SK-N-SH (cell line): ENCODE data around the gene NOPCHAP1. TPM values are rescaled to one million over a fixed set of nuclear protein-coding genes. Genes with fewer than 3 reads are reported as not detected.

Experiments
- CTCF ChIA-PET: fragments of 300-600, 350-600 bp; formaldehyde crosslinking; extraction: SDS; loops from one replicate; lab custom pipeline; 2021; lab: Yijun Ruan, JAX
- POLR2A ChIA-PET: fragments of 350-600 bp; sonication (Branson Sonifier 250); formaldehyde crosslinking; extraction: SDS; loops from one replicate; lab custom pipeline; 2020; ENCODE audit warnings: antibody characterized with exemption, inconsistent platforms; lab: Yijun Ruan, JAX
- DNase-seq: peaks from one replicate; pipeline ENCODE4 v3.0.0; 2012
- H2AFZ ChIP-seq: fragments of 200-600 bp; sonication (generic); 2 replicates; pipeline ENCODE4 v1.8.1; 2016; ENCODE audit warnings: antibody characterized with exemption, mild to moderate bottlenecking, low read depth
- H3F3A ChIP-seq: fragments of 200-600 bp; sonication (generic); replicated peaks from 2 replicates; pipeline ENCODE3; 2016; ENCODE audit warnings: antibody characterized with exemption, mild to moderate bottlenecking; ENCODE audit not compliant: insufficient read depth
- H3K27ac ChIP-seq, 2 experiments: fragments of 200-500 bp in 1 of 2; fragments of 200-600 bp in 1 of 2; sonication (Bioruptor generic) in 1 of 2; sonication (generic), shearing (Covaris generic) in 1 of 2; 2 replicates each; pipeline versions ENCODE4 v1.5.1 to v1.6.1; 2014 to 2016; ENCODE audit warnings: low read depth in 2 of 2, inconsistent platforms in 1 of 2, low read length in 1 of 2, mild to moderate bottlenecking in 1 of 2, mixed read lengths in 1 of 2
- H3K27me3 ChIP-seq: fragments of 200-600 bp; sonication (generic), shearing (Covaris generic); 2 replicates; pipeline ENCODE4 v1.6.1; 2016; ENCODE audit warnings: mixed run types; ENCODE audit not compliant: insufficient read depth
- H3K36me3 ChIP-seq, 2 experiments: fragments of 200-500 bp in 1 of 2; fragments of 200-600 bp in 1 of 2; sonication (Bioruptor generic) in 1 of 2; sonication (generic) in 1 of 2; replicated peaks in 1 of 2; 2 replicates each; pipeline versions ENCODE3 to v1.5.1; 2014 to 2016; ENCODE audit warnings: low read length in 1 of 2, mild to moderate bottlenecking in 1 of 2; ENCODE audit not compliant: insufficient read depth in 2 of 2, control insufficient read depth in 1 of 2
- H3K4me1 ChIP-seq, 2 experiments: fragments of 200-500 bp in 1 of 2; fragments of 200-600 bp in 1 of 2; sonication (Bioruptor generic) in 1 of 2; sonication (generic), shearing (Covaris generic) in 1 of 2; 2 replicates each; pipeline versions ENCODE4 v1.5.1 to v1.6.1; 2014 to 2016; ENCODE audit warnings: low read depth in 1 of 2, low read length in 1 of 2, mixed run types in 1 of 2; ENCODE audit not compliant: insufficient read depth in 2 of 2, control insufficient read depth in 1 of 2
- H3K4me2 ChIP-seq: fragments of 200-600 bp; sonication (generic), shearing (Covaris generic); 2 replicates; pipeline ENCODE4 v1.6.1; 2017; ENCODE audit warnings: mixed run types
- H3K4me3 ChIP-seq, 2 experiments: fragments of 200-500 bp in 1 of 2; fragments of 200-600 bp in 1 of 2; sonication (Bioruptor generic) in 1 of 2; sonication (generic), shearing (Covaris generic) in 1 of 2; 2 replicates each; pipeline versions ENCODE4 v1.5.1 to v1.8.1; 2014 to 2016; ENCODE audit warnings: low read depth in 2 of 2, inconsistent platforms in 1 of 2, low read length in 1 of 2, mild to moderate bottlenecking in 1 of 2, mixed read lengths in 1 of 2, moderate library complexity in 1 of 2
- H3K79me2 ChIP-seq: fragments of 200-600 bp; sonication (generic); 2 replicates; pipeline ENCODE4 v1.8.1; 2017; ENCODE audit warnings: mild to moderate bottlenecking; ENCODE audit not compliant: insufficient read depth
- H3K9ac ChIP-seq: fragments of 200-600 bp; sonication (generic); 2 replicates; pipeline ENCODE4 v1.6.1; 2017; ENCODE audit warnings: mixed run types
- H3K9me2 ChIP-seq: fragments of 200-600 bp; sonication (generic); 2 replicates; pipeline ENCODE4 v1.6.1; 2017; ENCODE audit warnings: mixed run types
- H3K9me3 ChIP-seq: fragments of 200-600 bp; sonication (generic); 2 replicates; pipeline ENCODE4 v1.6.1; 2017; ENCODE audit warnings: mixed run types, mild to moderate bottlenecking, moderate library complexity
- H4K20me1 ChIP-seq: fragments of 200-600 bp; sonication (generic); 2 replicates; pipeline ENCODE4 v1.6.1; 2017; ENCODE audit warnings: mild to moderate bottlenecking, mixed run types; ENCODE audit not compliant: insufficient read depth
- CTCF ChIP-seq: fragments of 200-600 bp; sonication (generic); IDR thresholded peaks from 2 replicates; pipeline ENCODE4 v1.6.1; 2017; ENCODE audit warnings: antibody characterized with exemption, mild to moderate bottlenecking, moderate library complexity
- ELF1 ChIP-seq: IDR thresholded peaks from 2 replicates; pipeline ENCODE4 v1.4.0; 2012
- EP300 ChIP-seq, 2 experiments: IDR thresholded peaks; 2 replicates each; pipeline versions ENCODE4 v1.4.0 to v1.6.1; 2012; ENCODE audit warnings: borderline replicate concordance in 1 of 2, low read depth in 1 of 2, low read length in 1 of 2
- EZH2phosphoT487 ChIP-seq: fragments of 200-600 bp; sonication (generic); IDR thresholded peaks from 2 replicates; pipeline ENCODE4 v1.6.1; 2017; ENCODE audit warnings: low read depth, mixed run types, mild to moderate bottlenecking, antibody characterized with exemption, moderate library complexity, borderline replicate concordance
- GATA2 ChIP-seq: sonication (generic); formaldehyde crosslinking; IDR thresholded peaks from 2 replicates; pipeline ENCODE4 v1.5.0; 2020; ENCODE audit warnings: mild to moderate bottlenecking, missing genetic modification reagents
- IRF3 ChIP-seq: fragments of 150-350 bp; IDR thresholded peaks from 2 replicates; pipeline ENCODE4 v1.6.1; 2016; ENCODE audit warnings: mild to moderate bottlenecking, low read depth, low read length
- MEF2A ChIP-seq: IDR thresholded peaks from 2 replicates; pipeline ENCODE4 v1.4.0; 2012; ENCODE audit warnings: low read depth, borderline replicate concordance
- MXI1 ChIP-seq: IDR thresholded peaks from 2 replicates; pipeline ENCODE4 v1.6.1; 2012; ENCODE audit warnings: mild to moderate bottlenecking, low read depth, low read length, improper control_type of control experiment
- NFIC ChIP-seq: IDR thresholded peaks from 2 replicates; pipeline ENCODE4 v1.4.0; 2012; ENCODE audit warnings: borderline replicate concordance
- NRF1 ChIP-seq: IDR thresholded peaks from 2 replicates; pipeline ENCODE4 v1.6.1; 2012; ENCODE audit warnings: low read depth, mild to moderate bottlenecking, low read length
- PBX3 ChIP-seq: IDR thresholded peaks from 2 replicates; pipeline ENCODE4; 2012
- RAD21 ChIP-seq: IDR thresholded peaks from 2 replicates; pipeline ENCODE4 v1.6.1; 2012; ENCODE audit warnings: mild to moderate bottlenecking, low read length
- RFX5 ChIP-seq: IDR thresholded peaks from 2 replicates; pipeline ENCODE4 v1.6.1; 2012; ENCODE audit warnings: mild to moderate bottlenecking, improper control_type of control experiment, low read length
- TEAD4 ChIP-seq: IDR thresholded peaks from 2 replicates; pipeline ENCODE4 v1.4.0; 2012; ENCODE audit warnings: mild to moderate bottlenecking, borderline replicate concordance; ENCODE audit not compliant: insufficient read depth
- USF1 ChIP-seq: IDR thresholded peaks from 2 replicates; pipeline ENCODE4 v1.4.0; 2012; ENCODE audit warnings: low read depth, borderline replicate concordance
- WGBS: methylation state at CpG from one replicate; pipeline ENCODE4 v1.1.6; 2017; ENCODE audit warnings: low lambda C conversion rate; 5-methylcytosine and 5-hydroxymethylcytosine counted together
- polyA plus RNA-seq, 3 experiments: library from polyadenylated mRNA; depleted of rRNA; stranded (reverse); fragments of >200 nt; gene quantifications; 2 replicates each; pipeline ENCODE4 v1.2.3, GENCODE V29; 2012

The NOPCHAP1 gene
- polyA plus RNA-seq, 1 of the 3 experiments (the other 2 are of a cell fraction) = 17.3 TPM

- TF ChIP-seq NFIC = no peak
- TF ChIP-seq IRF3 = no peak
- no peak for TF ChIP-seq EP300 (IDR thresholded peaks at IDR 0.05; ENCODE audit: borderline replicate concordance in 1 of 2, low read depth in 1 of 2, low read length in 1 of 2)
- TF ChIP-seq GATA2 (CRISPR knock-in tag) = no peak
- TF ChIP-seq NRF1 = no peak
- TF ChIP-seq PBX3 = no peak
- TF ChIP-seq MEF2A = no peak
- TF ChIP-seq ELF1 = no peak
- TF ChIP-seq TEAD4 = no peak
- TF ChIP-seq EZH2phosphoT487 = no peak
- TF ChIP-seq RAD21 = no peak
- TF ChIP-seq RFX5 = no peak
- TF ChIP-seq USF1 = no peak
- no peak for TF ChIP-seq MXI1
- TF ChIP-seq CTCF = no peak
- TF ChIP-seq, all 33 proteins: peak for 0
- Histone ChIP-seq H3K9me3 (no peaks in the 10 kb centered on the region), H3K36me3 (no peaks in the 10 kb centered on the region), H3F3A (peaks cover 9% of the 10 kb centered on the region), H3K9ac (no peak overlapping the region), H3K4me1 (peaks cover 0 to 3% of the 10 kb centered on the region in 2 experiments; a peak in 2 of 4 replicates), H3K27me3 (no peaks in the 10 kb centered on the region), H4K20me1 (no peaks in the 10 kb centered on the region), H3K27ac (no peak overlapping the region), H3K79me2 (peaks cover 5% of the 10 kb centered on the region; the same call in 1 of the 2 replicates), H3K9me2 (no peaks in the 10 kb centered on the region), H3K4me2 (no peak overlapping the region), H2AFZ (no peak overlapping the region), H3K4me3 (no peak overlapping the region)
- CTCF ChIA-PET = no interaction called here
- POLR2A ChIA-PET = no interaction called here
- WGBS = 86% methylated on average over 3 of the region's 3 CpGs
- no peak for DNase-seq
Observed at GRCh38 chr12:104952816-104953215, 33.3 kb upstream of the NOPCHAP1 start.
